Measurements from ENCODE around the gene GPR137C. TPM values are rescaled to one million over a fixed set of nuclear protein-coding genes. Genes with fewer than 3 reads are reported as not detected.

GPR137C gene
- total and polyA plus RNA-seq, 10 of the 15 experiments (the other 5 are each of a cell fraction or from before 2014, with no cell fraction given) = 0.03 to 0.72 (median 0.22) TPM

GRCh38 chr14:52552063-52552988, at the start of gene GPR137C, which contains the start of gene TXNDC16 (continued):
- TF ChIP-seq CUX1 (IDR thresholded peaks at IDR 0.05; ENCODE audit: insufficient replicate concordance, low read depth, low read length) (no peak), ZNF207 (IDR thresholded peaks at IDR 0.05; ENCODE audit: borderline replicate concordance) (no peak; the same call in 1 of the 2 replicates), POLR2AphosphoS5 (IDR thresholded peaks at IDR 0.05; ENCODE audit: low read length) (peak; percentile 74), STAT1 (conservative IDR thresholded peaks at IDR 0.05) (no peak), CBFB (IDR thresholded peaks at IDR 0.05; ENCODE audit: low read depth) (no peak), EED (IDR thresholded peaks at IDR 0.05; ENCODE audit: low read depth) (no peak), E2F4 (IDR thresholded peaks at IDR 0.05; ENCODE audit: low read depth, low read length) (peak; percentile 87), HDGF (IDR thresholded peaks at IDR 0.05) (peak; percentile 96), SUPT20H (IDR thresholded peaks at IDR 0.05; ENCODE audit: borderline replicate concordance, control insufficient read depth, low read depth, low read length) (no peak), RFX5 (IDR thresholded peaks at IDR 0.05; ENCODE audit: low read depth, low read length) (peak; percentile 80), CHD2 (IDR thresholded peaks at IDR 0.05; ENCODE audit: borderline replicate concordance, low read depth, low read length) (peak; percentile 94), HDAC2 (IDR thresholded peaks at IDR 0.05) (no peak), RAD21 (IDR thresholded peaks at IDR 0.05; ENCODE audit: insufficient read depth, low read depth, low read length) (no peak), JUND (IDR thresholded peaks at IDR 0.05; ENCODE audit: low read depth, low read length) (no peak), CBX3 (IDR thresholded peaks at IDR 0.05; ENCODE audit: borderline replicate concordance, low read depth) (no peak), CREB1 (IDR thresholded peaks at IDR 0.05; ENCODE audit: low read depth) (peak; percentile 92), CHD4 (IDR thresholded peaks at IDR 0.05) (no peak), SRF (IDR thresholded peaks at IDR 0.05; ENCODE audit: low read depth in 2 of 2, low read length in 2 of 2) (no peak), CHD1 (IDR thresholded peaks at IDR 0.05; ENCODE audit: low read depth, low read length) (no peak), SMAD5 (IDR thresholded peaks at IDR 0.05; ENCODE audit: low read depth) (no peak), IRF4 (IDR thresholded peaks at IDR 0.05; ENCODE audit: low read depth, low read length) (no peak), MEF2A (IDR thresholded peaks at IDR 0.05; ENCODE audit: insufficient read depth, low read depth, low read length) (no peak), MXI1 (IDR thresholded peaks at IDR 0.05; ENCODE audit: low read depth, low read length) (peak; percentile 71), RELA (IDR thresholded peaks at IDR 0.05; ENCODE audit: borderline replicate concordance, partially characterized antibody) (no peak)

Measured in GM12878 (cell line).